PC-9 (cell line): ENCODE results near the gene HCN1. TPM values are rescaled to one million over a fixed set of nuclear protein-coding genes. Genes with fewer than 3 reads are reported as not detected.

ENCODE experiments used
- BruUV-seq: library from RNA; stranded (reverse); fragments of 400-500 nt; replicated peaks from 2 replicates; lab custom pipeline; 2021; lab: Mats Ljungman, UMichigan
- CTCF ChIA-PET: fragments of 300-600 bp; sonication (Branson Sonifier 250); formaldehyde crosslinking; loops from one replicate; lab custom pipeline; 2022; ENCODE audit warnings: antibody characterized with exemption; lab: Charles Lee
- POLR2A ChIA-PET: fragments of 300-600 bp; sonication (Branson Sonifier 250); formaldehyde crosslinking; loops from one replicate; lab custom pipeline; 2022; ENCODE audit warnings: antibody characterized with exemption; ENCODE audit not compliant: unreplicated experiment; lab: Charles Lee
- DNase-seq, 2 experiments: peaks; one replicate each; pipeline versions ENCODE4 v3.0.0 to v3.0.0-alpha.2; 2015 to 2022; ENCODE audit warnings: mixed read lengths in 1 of 2
- H2AFZ ChIP-seq: fragments of 200-600 bp; sonication (generic); 2 replicates; pipeline ENCODE4 v1.8.1; 2017; ENCODE audit warnings: antibody characterized with exemption
- H3F3A ChIP-seq: fragments of 200-600 bp; sonication (generic); 2 replicates; pipeline ENCODE4 v1.8.1; 2017; ENCODE audit warnings: antibody characterized with exemption, mild to moderate bottlenecking, low read depth; ENCODE audit not compliant: insufficient read depth
- H3K27ac ChIP-seq: fragments of 200-600 bp; sonication (generic); 2 replicates; pipeline ENCODE4 v1.6.1; 2016; ENCODE audit warnings: mixed run types
- H3K27me3 ChIP-seq: fragments of 200-600 bp; sonication (generic); 2 replicates; pipeline ENCODE4 v1.6.1; 2016; ENCODE audit warnings: low read depth, mixed run types; ENCODE audit not compliant: insufficient read depth
- H3K36me3 ChIP-seq: fragments of 200-600 bp; sonication (generic); 2 replicates; pipeline ENCODE4 v1.6.1; 2016; ENCODE audit warnings: low read depth, mixed run types
- H3K4me1 ChIP-seq: fragments of 200-600 bp; sonication (generic); replicated peaks from 2 replicates; pipeline ENCODE4 v1.6.1; 2016; ENCODE audit warnings: mixed run types; ENCODE audit not compliant: insufficient read depth
- H3K4me2 ChIP-seq: fragments of 200-600 bp; sonication (generic); 2 replicates; pipeline ENCODE4 v1.6.1; 2017; ENCODE audit warnings: mixed run types
- H3K4me3 ChIP-seq: fragments of 200-600 bp; sonication (generic); 2 replicates; pipeline ENCODE4 v1.6.1; 2016; ENCODE audit warnings: mixed run types
- H3K79me2 ChIP-seq: fragments of 200-600 bp; sonication (generic); 2 replicates; pipeline ENCODE4 v1.6.1; 2017; ENCODE audit warnings: low read depth, mixed run types
- H3K9me2 ChIP-seq: fragments of 200-600 bp; sonication (generic); 2 replicates; pipeline ENCODE4 v1.8.1; 2017; ENCODE audit warnings: mild to moderate bottlenecking; ENCODE audit not compliant: insufficient read depth
- H3K9me3 ChIP-seq: fragments of 200-600 bp; sonication (generic); 2 replicates; pipeline ENCODE4 v1.8.1; 2016; ENCODE audit warnings: low read depth; ENCODE audit not compliant: insufficient read depth
- H4K20me1 ChIP-seq: fragments of 200-600 bp; sonication (generic); 2 replicates; pipeline ENCODE4 v1.8.1; 2017; ENCODE audit not compliant: insufficient read depth
- EZH2 ChIP-seq: fragments of 200-600 bp; sonication (generic); IDR thresholded peaks from 2 replicates; pipeline ENCODE4 v1.8.0; 2017; ENCODE audit warnings: antibody characterized with exemption, low read depth
- intact Hi-C: fragments of 100-400 bp; cut with micrococcal nuclease; formaldehyde crosslinking; loops from one replicate; pipeline ENCODE4 v1.10.0; 2022; ENCODE audit not compliant: unreplicated experiment
- total RNA-seq: library from RNA; stranded (reverse); gene quantifications from 2 replicates; pipeline ENCODE4 v1.2.3, GENCODE V29; 2021
- TF ChIP-seq, protein P1 (sequence below): fragments of 200-600 bp; sonication (generic); conservative IDR thresholded peaks from 2 replicates; pipeline ENCODE4 v1.6.1; 2017; ENCODE audit warnings: mixed run types, antibody characterized with exemption, mild to moderate bottlenecking, moderate library complexity

Gene HCN1
- total RNA-seq, 1 experiment from 2014 or later = not detected

DNA sequence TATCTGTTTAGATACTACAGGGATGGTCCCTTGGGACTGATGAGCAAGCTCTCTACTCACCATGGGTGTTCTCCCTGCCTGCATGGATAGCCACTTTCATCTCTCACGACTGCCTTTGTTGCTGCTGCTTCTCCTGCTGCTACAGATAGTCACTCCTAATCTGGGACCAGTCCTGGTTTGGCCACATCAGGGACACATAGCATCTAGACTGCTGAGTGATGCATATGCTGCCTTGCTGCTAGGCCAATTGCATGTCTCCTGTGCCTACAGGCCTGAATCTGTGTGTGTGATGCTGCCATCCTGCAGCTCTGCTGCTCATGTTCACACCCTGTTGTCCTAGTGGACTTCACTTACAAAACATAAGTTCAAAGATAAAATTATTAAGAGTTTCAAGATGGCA, 297.1 kb downstream of the HCN1 start:
- Histone ChIP-seq H3K9me3 (no peaks in the 10 kb centered on the region), H3K9me2 (0 out of 2 replicates have a peak, but pooled peaks cover 5% of the 10 kb centered on the region), H3F3A (no peaks in the 10 kb centered on the region), H3K79me2 (no peaks in the 10 kb centered on the region), H3K4me2 (no peak overlapping the region), H3K27ac (no peak overlapping the region), H4K20me1 (no peaks in the 10 kb centered on the region; the same call in 1 of the 2 replicates), H3K36me3 (no peaks in the 10 kb centered on the region), H3K4me3 (no peak overlapping the region), H3K4me1 (no peaks in the 10 kb centered on the region), H2AFZ (no peak overlapping the region), H3K27me3 (no peaks in the 10 kb centered on the region)
- no peak for TF ChIP-seq EZH2
- TF ChIP-seq, protein P1, sequence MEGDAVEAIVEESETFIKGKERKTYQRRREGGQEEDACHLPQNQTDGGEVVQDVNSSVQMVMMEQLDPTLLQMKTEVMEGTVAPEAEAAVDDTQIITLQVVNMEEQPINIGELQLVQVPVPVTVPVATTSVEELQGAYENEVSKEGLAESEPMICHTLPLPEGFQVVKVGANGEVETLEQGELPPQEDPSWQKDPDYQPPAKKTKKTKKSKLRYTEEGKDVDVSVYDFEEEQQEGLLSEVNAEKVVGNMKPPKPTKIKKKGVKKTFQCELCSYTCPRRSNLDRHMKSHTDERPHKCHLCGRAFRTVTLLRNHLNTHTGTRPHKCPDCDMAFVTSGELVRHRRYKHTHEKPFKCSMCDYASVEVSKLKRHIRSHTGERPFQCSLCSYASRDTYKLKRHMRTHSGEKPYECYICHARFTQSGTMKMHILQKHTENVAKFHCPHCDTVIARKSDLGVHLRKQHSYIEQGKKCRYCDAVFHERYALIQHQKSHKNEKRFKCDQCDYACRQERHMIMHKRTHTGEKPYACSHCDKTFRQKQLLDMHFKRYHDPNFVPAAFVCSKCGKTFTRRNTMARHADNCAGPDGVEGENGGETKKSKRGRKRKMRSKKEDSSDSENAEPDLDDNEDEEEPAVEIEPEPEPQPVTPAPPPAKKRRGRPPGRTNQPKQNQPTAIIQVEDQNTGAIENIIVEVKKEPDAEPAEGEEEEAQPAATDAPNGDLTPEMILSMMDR = no peak
- ChIA-PET POLR2A (interaction anchor here (0.6 kb wide), 1 partner anchor 10 kb away, joined by 7 read pairs; no protein-coding TSS in a partner anchor), CTCF (no interaction called here)
- no peak for DNase-seq
- intact Hi-C loops = loop anchor here (10.0 kb wide), 1 partner anchor 286 kb away; no protein-coding TSS in a partner anchor
- no TSS peak for BruUV-seq

DNA sequence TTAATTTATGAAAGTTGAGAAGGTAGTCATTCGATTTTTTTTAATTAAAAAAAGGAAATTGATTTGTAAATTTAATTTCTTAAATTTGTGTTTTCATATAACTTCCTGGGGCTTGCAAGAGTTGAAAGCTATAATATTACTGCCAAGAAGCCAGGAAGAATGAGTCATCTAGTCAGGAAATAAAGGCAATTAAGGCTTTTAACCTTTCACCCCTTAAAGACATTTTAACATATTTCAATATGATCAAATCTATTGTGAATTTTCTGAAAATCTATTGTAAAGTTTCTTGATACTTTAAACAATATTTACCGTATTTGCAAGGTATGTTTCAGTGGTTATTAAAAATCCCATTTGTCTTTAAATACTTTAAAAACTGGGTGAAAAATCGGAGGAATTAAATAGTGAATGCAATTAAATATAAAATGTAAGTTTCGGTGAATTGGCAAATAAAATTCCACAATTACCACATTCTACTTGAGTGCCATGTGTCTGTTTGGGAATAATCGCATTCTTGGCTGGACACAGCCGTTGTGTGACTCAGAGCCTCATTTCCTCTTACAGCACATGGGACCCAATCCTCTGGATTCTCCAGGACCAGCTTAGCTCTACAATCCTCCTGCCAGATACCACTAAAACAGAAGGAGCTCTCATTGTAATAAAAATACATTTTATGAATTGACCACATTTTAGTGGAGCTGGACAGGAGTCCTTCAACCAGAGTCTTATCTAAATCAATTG, 310.7 kb downstream of the HCN1 start:
- CTCF ChIA-PET = interaction anchor here (0.7 kb wide), 1 partner anchor 1375 kb away, joined by 6 read pairs; no protein-coding TSS in a partner anchor
- DNase-seq = no peak

DNA sequence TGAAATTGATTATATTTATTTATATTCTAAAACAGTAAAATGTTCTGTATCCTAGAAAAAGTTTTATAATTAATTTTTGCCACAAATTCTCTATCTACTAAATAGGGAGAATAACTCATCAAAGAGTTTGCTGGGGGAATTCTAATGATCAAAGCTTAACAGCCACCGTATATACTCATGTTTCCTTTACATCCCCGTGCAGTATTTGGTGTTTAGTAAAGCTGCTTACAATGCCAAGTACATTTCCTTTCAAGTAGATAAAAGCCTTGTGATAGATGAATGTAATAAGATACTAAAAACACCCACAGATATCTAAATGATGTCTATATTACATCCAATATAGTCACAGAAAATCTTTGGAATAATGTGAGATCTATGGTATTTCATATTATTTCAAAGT, 312.2 kb downstream of the HCN1 start:
- no TSS peak for BruUV-seq
- Histone ChIP-seq H4K20me1 (no peaks in the 10 kb centered on the region), H3K4me1 (no peaks in the 10 kb centered on the region), H3K79me2 (no peaks in the 10 kb centered on the region), H3K27me3 (no peaks in the 10 kb centered on the region), H3K9me2 (no peaks in the 10 kb centered on the region; the same call in 1 of the 2 replicates), H3F3A (no peaks in the 10 kb centered on the region), H3K4me3 (no peak overlapping the region), H2AFZ (no peak overlapping the region), H3K27ac (no peak overlapping the region), H3K4me2 (no peak overlapping the region), H3K9me3 (no peaks in the 10 kb centered on the region), H3K36me3 (no peaks in the 10 kb centered on the region)
- no peak for TF ChIP-seq EZH2
- TF ChIP-seq, protein P1 = no peak
- no peak for DNase-seq
- CTCF ChIA-PET = no interaction called here
- intact Hi-C loops = no loop called here
- POLR2A ChIA-PET = no interaction called here

More for the DNA sequence above, 310.7 kb downstream of the HCN1 start:
- Histone ChIP-seq H3K4me2 (no peak overlapping the region), H4K20me1 (no peaks in the 10 kb centered on the region), H3K9me3 (no peaks in the 10 kb centered on the region), H3K9me2 (no peaks in the 10 kb centered on the region; the same call in 1 of the 2 replicates), H2AFZ (no peak overlapping the region), H3K27me3 (no peaks in the 10 kb centered on the region), H3K4me3 (no peak overlapping the region), H3K4me1 (no peaks in the 10 kb centered on the region), H3K36me3 (no peaks in the 10 kb centered on the region), H3K27ac (no peak overlapping the region), H3K79me2 (no peaks in the 10 kb centered on the region), H3F3A (no peaks in the 10 kb centered on the region)
- intact Hi-C loops = no loop called here
- no peak for TF ChIP-seq EZH2
- TF ChIP-seq, protein P1 = no peak
- no TSS peak for BruUV-seq
- POLR2A ChIA-PET = no interaction called here
